Mesangial cell (primary cell): ENCODE measurements around the gene BLID. TPM values are rescaled to one million over a fixed set of nuclear protein-coding genes. Genes with fewer than 3 reads are reported as not detected.

ENCODE experiments used
- total RNA-seq: library from RNA; depleted of rRNA; stranded (reverse); fragments of >200 nt; gene quantifications from 2 replicates; pipeline ENCODE4 v1.2.3, GENCODE V29; 2015

Gene BLID, protein sequence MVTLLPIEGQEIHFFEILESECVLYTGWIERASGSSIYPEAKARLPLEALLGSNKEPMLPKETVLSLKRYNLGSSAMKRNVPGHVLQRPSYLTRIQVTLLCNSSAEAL
- 0.13 and 0.16 TPM in 2 replicates for total RNA-seq

DNA sequence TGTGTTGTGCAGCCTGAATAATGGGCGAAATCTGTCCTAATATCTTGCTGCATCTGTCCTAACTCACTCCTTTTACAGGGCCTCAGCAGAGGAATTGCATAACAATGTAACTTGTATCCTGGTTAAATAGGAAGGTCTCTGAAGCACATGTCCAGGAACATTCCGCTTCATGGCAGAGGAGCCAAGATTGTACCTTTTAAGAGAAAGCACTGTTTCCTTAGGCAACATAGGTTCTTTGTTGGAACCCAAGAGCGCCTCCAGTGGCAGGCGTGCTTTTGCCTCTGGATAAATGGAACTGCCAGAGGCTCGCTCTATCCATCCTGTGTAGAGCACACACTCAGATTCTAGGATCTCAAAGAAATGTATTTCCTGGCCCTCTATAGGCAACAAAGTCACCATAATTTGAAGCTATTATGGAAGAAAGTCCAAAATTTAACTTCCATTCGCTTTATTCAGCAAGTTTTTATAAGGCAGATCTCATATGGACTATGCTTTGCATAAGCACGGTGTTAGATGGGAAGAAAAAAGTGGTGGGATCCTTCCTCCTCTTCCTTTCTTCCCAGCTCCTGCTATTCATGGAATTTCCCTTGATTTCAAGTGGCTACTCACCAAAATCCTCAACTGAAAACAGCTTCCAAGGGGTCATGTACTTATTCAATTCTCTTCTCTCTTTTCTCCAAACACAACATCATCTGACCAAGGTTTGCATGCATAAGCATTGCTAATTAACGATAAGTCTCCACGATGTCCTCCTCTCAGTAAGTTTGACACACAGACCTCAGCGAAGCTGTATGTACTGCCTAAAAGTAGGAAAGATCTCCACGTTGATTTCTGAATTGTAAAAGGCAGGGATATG lies at the start of gene BLID:
Gene BLID, minus strand, starts transcription at position 692 of the 856 bp plus-strand sequence. Its CDS starts 293 bp downstream, at position 399.

